IMR-90 (cell line): Measurements from ENCODE around the gene PARP6. TPM values are rescaled to one million over a fixed set of nuclear protein-coding genes. Genes with fewer than 3 reads are reported as not detected.

ENCODE experiments used
- ATAC-seq: fragments of 200-7000 bp; cut with Tn5 transposase; 2 replicates; pipeline ENCODE4 v1.9.1; 2020; ENCODE audit warnings: low read depth, mild to moderate bottlenecking, moderate library complexity
- BruUV-seq: library from RNA; stranded (reverse); fragments of 400-500 nt; replicated peaks from 2 replicates; lab custom pipeline; 2021; lab: Mats Ljungman, UMichigan
- CTCF ChIA-PET: fragments of 300-600 bp; formaldehyde crosslinking; extraction: SDS; loops from one replicate; lab custom pipeline; 2021; ENCODE audit warnings: antibody characterized with exemption; lab: Yijun Ruan, JAX
- POLR2A ChIA-PET: fragments of 300-600 bp; sonication (Branson Sonifier 250); formaldehyde crosslinking; loops from one replicate; lab custom pipeline; 2022; ENCODE audit warnings: antibody characterized with exemption; ENCODE audit not compliant: unreplicated experiment; lab: Charles Lee
- DNase-seq: peaks from one replicate; pipeline ENCODE4 v3.0.0; 2013
- H2AFZ ChIP-seq: replicated peaks from 2 replicates; pipeline ENCODE3; 2013; ENCODE audit warnings: low read length, mild to moderate bottlenecking; ENCODE audit not compliant: poor library complexity
- H2AK5ac ChIP-seq: 2 replicates; pipeline ENCODE4 v1.6.1; 2013; ENCODE audit warnings: low read depth, low read length, inconsistent platforms
- H2AK9ac ChIP-seq: replicated peaks from 2 replicates; pipeline ENCODE3; 2013; ENCODE audit warnings: mild to moderate bottlenecking, low read depth, low read length, moderate library complexity; ENCODE audit not compliant: poor library complexity
- H2BK120ac ChIP-seq: 2 replicates; pipeline ENCODE4 v1.6.1; 2013; ENCODE audit warnings: low read depth, low read length, inconsistent platforms
- H2BK15ac ChIP-seq: 3 replicates; pipeline ENCODE4 v1.6.1; 2013; ENCODE audit warnings: low read depth, low read length, inconsistent platforms
- H2BK20ac ChIP-seq: 2 replicates; pipeline ENCODE4 v1.6.1; 2013; ENCODE audit warnings: low read depth, mild to moderate bottlenecking, inconsistent platforms, low read length, moderate library complexity
- H2BK5ac ChIP-seq: 2 replicates; pipeline ENCODE4 v1.6.1; 2013; ENCODE audit warnings: mild to moderate bottlenecking, low read depth, low read length, inconsistent platforms; ENCODE audit not compliant: poor library complexity, severe bottlenecking
- H3K14ac ChIP-seq: replicated peaks from 2 replicates; pipeline ENCODE4 v1.6.1; 2013; ENCODE audit warnings: low read depth, low read length, inconsistent platforms
- H3K18ac ChIP-seq: 2 replicates; pipeline ENCODE4 v1.6.1; 2013; ENCODE audit warnings: low read depth, low read length, control low read depth
- H3K23ac ChIP-seq: 2 replicates; pipeline ENCODE4 v1.6.1; 2013; ENCODE audit warnings: low read depth, low read length, inconsistent platforms
- H3K27ac ChIP-seq: 2 replicates; pipeline ENCODE4 v1.5.1; 2013; ENCODE audit warnings: mild to moderate bottlenecking, control low read depth, low read length; ENCODE audit not compliant: insufficient read depth
- H3K27me3 ChIP-seq: 2 replicates; pipeline ENCODE4 v1.6.1; 2013; ENCODE audit warnings: low read length; ENCODE audit not compliant: control insufficient read depth, insufficient read depth
- H3K36me3 ChIP-seq: 2 replicates; pipeline ENCODE4 v1.6.1; 2013; ENCODE audit warnings: low read length, mixed read lengths; ENCODE audit not compliant: control insufficient read depth, insufficient read depth
- H3K4ac ChIP-seq: 2 replicates; pipeline ENCODE4 v1.6.1; 2013; ENCODE audit warnings: low read depth, low read length, inconsistent platforms
- H3K4me1 ChIP-seq: 2 replicates; pipeline ENCODE4 v1.6.1; 2013; ENCODE audit warnings: low read length, mixed read lengths; ENCODE audit not compliant: control insufficient read depth, insufficient read depth
- H3K4me2 ChIP-seq: 2 replicates; pipeline ENCODE4 v1.6.1; 2013; ENCODE audit warnings: low read depth, mild to moderate bottlenecking, control low read depth, low read length, moderate library complexity
- H3K4me3 ChIP-seq: 2 replicates; pipeline ENCODE4 v1.5.1; 2013; ENCODE audit warnings: low read depth, mild to moderate bottlenecking, control low read depth, low read length, moderate library complexity; ENCODE audit not compliant: insufficient read depth
- H3K56ac ChIP-seq: 2 replicates; pipeline ENCODE4 v1.6.1; 2013; ENCODE audit warnings: low read length, inconsistent platforms; ENCODE audit not compliant: insufficient read depth; ENCODE audit errors: extremely low read depth
- H3K79me1 ChIP-seq, 2 experiments: 2 replicates each; pipeline ENCODE4 v1.6.1; 2013; ENCODE audit warnings: low read length in 2 of 2, inconsistent platforms in 1 of 2, low read depth in 1 of 2
- H3K9ac ChIP-seq: 2 replicates; pipeline ENCODE4 v1.6.1; 2013; ENCODE audit warnings: low read depth, low read length, control low read depth
- H3K9me1 ChIP-seq: 2 replicates; pipeline ENCODE4 v1.6.1; 2013; ENCODE audit warnings: low read length, inconsistent platforms; ENCODE audit not compliant: insufficient read depth
- H3K9me3 ChIP-seq: 2 replicates; pipeline ENCODE4 v1.6.1; 2013; ENCODE audit warnings: low read length; ENCODE audit not compliant: control insufficient read depth, insufficient read depth
- H4K20me1 ChIP-seq: 2 replicates; pipeline ENCODE4 v1.6.1; 2013; ENCODE audit warnings: low read length, inconsistent platforms; ENCODE audit not compliant: insufficient read depth
- H4K5ac ChIP-seq: 2 replicates; pipeline ENCODE4 v1.6.1; 2013; ENCODE audit warnings: mild to moderate bottlenecking, low read depth, low read length, control low read depth
- H4K8ac ChIP-seq, 2 experiments: 2 replicates each; pipeline ENCODE4 v1.6.1; 2013; ENCODE audit warnings: low read depth in 2 of 2, low read length in 2 of 2, control low read depth in 1 of 2, inconsistent platforms in 1 of 2
- H4K91ac ChIP-seq: 2 replicates; pipeline ENCODE4 v1.6.1; 2013; ENCODE audit warnings: low read depth, low read length, inconsistent platforms; ENCODE audit not compliant: insufficient read depth
- BHLHE40 ChIP-seq: fragments of 150-350 bp; IDR thresholded peaks from 2 replicates; pipeline ENCODE4 v1.6.1; 2016; ENCODE audit warnings: mild to moderate bottlenecking, low read depth, low read length
- CEBPB ChIP-seq: IDR thresholded peaks from 2 replicates; pipeline ENCODE4 v1.6.1; 2012; ENCODE audit warnings: low read depth, low read length, improper control_type of control experiment
- CHD1 ChIP-seq: IDR thresholded peaks from 2 replicates; pipeline ENCODE4 v1.6.1; 2012; ENCODE audit warnings: low read depth, low read length, improper control_type of control experiment
- FOS ChIP-seq: fragments of 150-350 bp; IDR thresholded peaks from 2 replicates; pipeline ENCODE4 v1.6.1; 2016; ENCODE audit warnings: low read depth, low read length
- POLR2A ChIP-seq: IDR thresholded peaks from 2 replicates; pipeline ENCODE4 v1.6.1; 2012; ENCODE audit warnings: mild to moderate bottlenecking, low read depth, low read length
- RCOR1 ChIP-seq: IDR thresholded peaks from 2 replicates; pipeline ENCODE4 v1.6.1; 2012; ENCODE audit warnings: mild to moderate bottlenecking, low read length, improper control_type of control experiment; ENCODE audit not compliant: insufficient replicate concordance
- RFX5 ChIP-seq: IDR thresholded peaks from 2 replicates; pipeline ENCODE4 v1.8.0; 2012; ENCODE audit warnings: low read depth, mild to moderate bottlenecking, low read length, moderate library complexity
- WGBS, 2 experiments: methylation state at CpG; one replicate each; pipeline versions ENCODE4 v1.1.5 to v1.1.7; 2013; ENCODE audit warnings: missing lambda C conversion rate in 2 of 2; ENCODE audit not compliant: insufficient read length in 1 of 2; ENCODE audit errors: extremely low coverage in 2 of 2; 5-methylcytosine and 5-hydroxymethylcytosine counted together
- dilution Hi-C: fragments of 300-500 bp; cut with HindIII; formaldehyde crosslinking; loops from one replicate; pipeline ENCODE4 v1.14.3; 2018; ENCODE audit warnings: low sequenced_read_pairs; ENCODE audit not compliant: unreplicated experiment
- in situ Hi-C: fragments of 300-500 bp; cut with MboI; formaldehyde crosslinking; loops from 3 replicates; pipeline ENCODE4 v1.14.3; 2019; ENCODE audit warnings: low sequenced_read_pairs, inconsistent platforms, mixed read lengths
- intact Hi-C: fragments of 100-400 bp; cut with micrococcal nuclease; formaldehyde crosslinking; loops from 2 replicates; pipeline ENCODE4 v1.10.0; 2022
- polyA plus RNA-seq, 3 experiments: library from polyadenylated mRNA; depleted of rRNA; stranded (reverse); fragments of >200 nt; gene quantifications; 2 replicates each; pipeline ENCODE4 v1.2.3, GENCODE V29; 2012; ENCODE audit warnings: low replicate concordance in 1 of 3
- total RNA-seq: library from RNA; depleted of rRNA; stranded (reverse); fragments of >200 nt; gene quantifications from 2 replicates; pipeline ENCODE4 v1.2.3, GENCODE V29; 2012
- TF ChIP-seq, protein P1 (sequence below): conservative IDR thresholded peaks from 2 replicates; pipeline ENCODE4 v1.5.1; 2012; ENCODE audit warnings: mild to moderate bottlenecking, low read depth, low read length, improper control_type of control experiment
- TF ChIP-seq, protein P2 (sequence below): fragments of 150-350 bp; IDR thresholded peaks from 2 replicates; pipeline ENCODE4 v1.6.1; 2016; ENCODE audit warnings: low read depth, mild to moderate bottlenecking, low read length, moderate library complexity, borderline replicate concordance

PARP6 gene
- total and polyA plus RNA-seq, 2 of the 4 experiments (the other 2 are of a cell fraction): 13.4 to 45.1 TPM

DNA sequence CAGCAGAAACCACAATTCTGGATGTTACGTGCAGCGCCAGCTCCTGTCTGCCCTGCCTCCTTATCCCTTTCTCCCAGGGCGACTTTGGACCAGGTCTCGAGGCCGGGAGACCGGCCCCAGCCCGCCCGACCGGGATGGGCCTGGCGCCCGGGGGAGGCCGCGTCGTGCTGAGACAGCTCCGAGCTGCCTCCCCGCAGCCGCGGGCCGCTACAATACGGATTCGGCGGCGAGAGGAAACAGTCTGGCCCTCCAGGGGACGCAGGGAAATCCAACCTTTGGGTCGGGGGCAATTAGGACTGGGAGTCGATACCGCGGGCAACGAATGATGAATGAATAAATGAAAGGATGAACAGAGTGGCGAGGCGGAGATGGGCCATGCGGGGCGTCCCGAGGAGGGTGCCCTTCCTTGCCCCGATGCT is 75.3 kb downstream of the PARP6 start:
- ATAC-seq: peak; percentile 1; the same call in 1 of the 2 replicates
- dilution Hi-C loops (no loop called here), intact Hi-C loops (loop anchor here (5.0 kb wide), 1 partner anchor 75 kb away; the partner anchor contains the start of gene PARP6), in situ Hi-C loops (no loop called here)
- Histone ChIP-seq H3K4me3 (peak overlapping the region; percentile 25), H3K4ac (no peak overlapping the region), H4K91ac (no peak overlapping the region), H2AK9ac (peak overlapping the region; percentile 59), H3K18ac (no peak overlapping the region), H3K36me3 (peaks cover 39% of the 10 kb centered on the region), H4K8ac (no peak overlapping the region), H2BK15ac (no peak overlapping the region), H2AFZ (peak overlapping the region; percentile 83), H2BK5ac (no peak overlapping the region), H3K79me1 (peaks cover 8 to 22% of the 10 kb centered on the region in 2 experiments; a peak in 3 of 4 replicates), H3K27ac (no peak overlapping the region), H3K4me2 (peak overlapping the region; percentile 70), H3K9ac (no peak overlapping the region), H2BK120ac (no peak overlapping the region), H3K14ac (no peak overlapping the region), H4K20me1 (peaks cover 48% of the 10 kb centered on the region), H3K4me1 (no peaks in the 10 kb centered on the region), H4K5ac (no peak overlapping the region), H3K23ac (peak overlapping the region; percentile 24; the same call in 1 of the 2 replicates), H3K9me1 (no peaks in the 10 kb centered on the region), H3K27me3 (no peaks in the 10 kb centered on the region), H2BK20ac (no peak overlapping the region), H3K56ac (no peak overlapping the region), H3K9me3 (no peaks in the 10 kb centered on the region), H2AK5ac (no peak overlapping the region)
- ChIA-PET CTCF (no interaction called here), POLR2A (no interaction called here)
- 40% methylated on average over 21 of the region's 35 CpGs; no CpG with 5 or more reads in 1 of the 2 experiments for WGBS, 2 experiments
- no TSS peak for BruUV-seq
- TF ChIP-seq CHD1 (no peak), FOS (no peak), POLR2A (no peak), BHLHE40 (no peak), RCOR1 (no peak), RFX5 (no peak), CEBPB (no peak)
- TF ChIP-seq, protein P1, sequence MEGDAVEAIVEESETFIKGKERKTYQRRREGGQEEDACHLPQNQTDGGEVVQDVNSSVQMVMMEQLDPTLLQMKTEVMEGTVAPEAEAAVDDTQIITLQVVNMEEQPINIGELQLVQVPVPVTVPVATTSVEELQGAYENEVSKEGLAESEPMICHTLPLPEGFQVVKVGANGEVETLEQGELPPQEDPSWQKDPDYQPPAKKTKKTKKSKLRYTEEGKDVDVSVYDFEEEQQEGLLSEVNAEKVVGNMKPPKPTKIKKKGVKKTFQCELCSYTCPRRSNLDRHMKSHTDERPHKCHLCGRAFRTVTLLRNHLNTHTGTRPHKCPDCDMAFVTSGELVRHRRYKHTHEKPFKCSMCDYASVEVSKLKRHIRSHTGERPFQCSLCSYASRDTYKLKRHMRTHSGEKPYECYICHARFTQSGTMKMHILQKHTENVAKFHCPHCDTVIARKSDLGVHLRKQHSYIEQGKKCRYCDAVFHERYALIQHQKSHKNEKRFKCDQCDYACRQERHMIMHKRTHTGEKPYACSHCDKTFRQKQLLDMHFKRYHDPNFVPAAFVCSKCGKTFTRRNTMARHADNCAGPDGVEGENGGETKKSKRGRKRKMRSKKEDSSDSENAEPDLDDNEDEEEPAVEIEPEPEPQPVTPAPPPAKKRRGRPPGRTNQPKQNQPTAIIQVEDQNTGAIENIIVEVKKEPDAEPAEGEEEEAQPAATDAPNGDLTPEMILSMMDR: no peak
- TF ChIP-seq, protein P2, sequence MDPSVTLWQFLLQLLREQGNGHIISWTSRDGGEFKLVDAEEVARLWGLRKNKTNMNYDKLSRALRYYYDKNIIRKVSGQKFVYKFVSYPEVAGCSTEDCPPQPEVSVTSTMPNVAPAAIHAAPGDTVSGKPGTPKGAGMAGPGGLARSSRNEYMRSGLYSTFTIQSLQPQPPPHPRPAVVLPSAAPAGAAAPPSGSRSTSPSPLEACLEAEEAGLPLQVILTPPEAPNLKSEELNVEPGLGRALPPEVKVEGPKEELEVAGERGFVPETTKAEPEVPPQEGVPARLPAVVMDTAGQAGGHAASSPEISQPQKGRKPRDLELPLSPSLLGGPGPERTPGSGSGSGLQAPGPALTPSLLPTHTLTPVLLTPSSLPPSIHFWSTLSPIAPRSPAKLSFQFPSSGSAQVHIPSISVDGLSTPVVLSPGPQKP: no peak
- no peak for DNase-seq
